GM12878 (cell line): Measurements from ENCODE around the gene GRIK4. TPM values are rescaled to one million over a fixed set of nuclear protein-coding genes. Genes with fewer than 3 reads are reported as not detected.

Experiments used
- ATAC-seq: fragments of 200-7000 bp; cut with Tn5 transposase; 3 replicates; pipeline ENCODE4 v1.9.1; 2020; ENCODE audit warnings: mild to moderate bottlenecking, moderate library complexity
- BruUV-seq: library from RNA; stranded (reverse); fragments of 400-500 nt; replicated peaks from 2 replicates; lab custom pipeline; 2021; lab: Mats Ljungman, UMichigan
- CTCF ChIA-PET: fragments of 300-600 bp; sonication (Branson Sonifier 250); formaldehyde crosslinking; extraction: SDS; loops from one replicate; lab custom pipeline; 2021; ENCODE audit warnings: inconsistent platforms; lab: Yijun Ruan, JAX
- POLR2A ChIA-PET: fragments of 350-600 bp; formaldehyde crosslinking; extraction: SDS; loops from one replicate; lab custom pipeline; 2021; ENCODE audit warnings: inconsistent platforms; lab: Charles Lee
- RAD21 ChIA-PET: fragments of 300-600 bp; sonication (Branson Sonifier 250); formaldehyde crosslinking; loops from one replicate; lab custom pipeline; 2023; ENCODE audit warnings: antibody characterized with exemption; ENCODE audit not compliant: unreplicated experiment; lab: Charles Lee
- SMC1A ChIA-PET: fragments of 300-600 bp; sonication (Branson Sonifier 250); formaldehyde crosslinking; loops from one replicate; lab custom pipeline; 2023; ENCODE audit not compliant: unreplicated experiment, uncharacterized antibody; lab: Charles Lee
- DNase-seq: peaks from one replicate; pipeline ENCODE4 v3.0.0-alpha.2; 2011; ENCODE audit warnings: low read depth, low spot score
- FAIRE-seq: peaks from 3 replicates; lab custom pipeline; 2011; peaks lifted over from hg19 to GRCh38; lab: Jason Lieb, UNC
- H2AFZ ChIP-seq: 2 replicates; pipeline ENCODE4 v1.6.0; 2011; ENCODE audit warnings: low read depth, low read length, control low read depth; ENCODE audit not compliant: control insufficient read depth
- H3K27ac ChIP-seq: 2 replicates; pipeline ENCODE4 v1.5.1; 2011; ENCODE audit warnings: control low read depth; ENCODE audit not compliant: control insufficient read depth, insufficient read depth
- H3K27me3 ChIP-seq, 2 experiments: replicated peaks in 1 of 2; 2 replicates each; pipeline versions ENCODE4 v1.6.0 to v1.6.1; 2011; ENCODE audit warnings: low read length in 1 of 2; ENCODE audit not compliant: control insufficient read depth in 2 of 2, insufficient read depth in 2 of 2
- H3K36me3 ChIP-seq, 2 experiments: 2 replicates each; pipeline ENCODE4 v1.5.1; 2011; ENCODE audit warnings: low read length in 1 of 2; ENCODE audit not compliant: control insufficient read depth in 2 of 2, insufficient read depth in 2 of 2
- H3K4me1 ChIP-seq: 2 replicates; pipeline ENCODE4 v1.6.1; 2011; ENCODE audit warnings: mild to moderate bottlenecking, low read length, moderate library complexity, mixed read lengths; ENCODE audit not compliant: control insufficient read depth, insufficient read depth
- H3K4me2 ChIP-seq: 2 replicates; pipeline ENCODE4 v1.6.0; 2011; ENCODE audit warnings: control low read depth; ENCODE audit not compliant: control insufficient read depth, insufficient read depth
- H3K4me3 ChIP-seq: fragments of 200-600 bp; sonication (generic); 2 replicates; pipeline ENCODE4 v1.5.1; 2016
- H3K79me2 ChIP-seq: 2 replicates; pipeline ENCODE4 v1.6.0; 2011; ENCODE audit warnings: low read length; ENCODE audit not compliant: control insufficient read depth, insufficient read depth
- H3K9ac ChIP-seq: 2 replicates; pipeline ENCODE4 v1.8.0; 2011; ENCODE audit warnings: low read length, control low read depth, mixed read lengths; ENCODE audit not compliant: control insufficient read depth, insufficient read depth
- H3K9me3 ChIP-seq: replicated peaks from 3 replicates; pipeline ENCODE4 v1.5.1; 2011; ENCODE audit warnings: mild to moderate bottlenecking, low read length; ENCODE audit not compliant: control insufficient read depth, insufficient read depth
- H4K20me1 ChIP-seq: 2 replicates; pipeline ENCODE4 v1.6.0; 2011; ENCODE audit not compliant: control insufficient read depth, insufficient read depth
- MAX ChIP-seq: IDR thresholded peaks from 2 replicates; pipeline ENCODE4 v1.6.1; 2012; ENCODE audit warnings: low read depth, low read length, improper control_type of control experiment
- NFYB ChIP-seq: IDR thresholded peaks from 2 replicates; pipeline ENCODE4 v1.6.1; 2011; ENCODE audit warnings: low read depth, mild to moderate bottlenecking, low read length, improper control_type of control experiment, moderate library complexity; ENCODE audit not compliant: insufficient read depth
- USF1 ChIP-seq: IDR thresholded peaks from 2 replicates; pipeline ENCODE4 v1.6.1; 2011; ENCODE audit warnings: borderline replicate concordance, low read depth, mild to moderate bottlenecking, moderate library complexity, mixed read lengths, low read length; ENCODE audit not compliant: insufficient read depth; ENCODE audit errors: extremely low read length
- ZNF687 ChIP-seq: fragments of 450-650 bp; IDR thresholded peaks from 2 replicates; pipeline ENCODE4 v1.6.1; 2017; ENCODE audit warnings: mild to moderate bottlenecking, moderate library complexity
- WGBS: methylation state at CpG from one replicate; pipeline ENCODE4 v1.1.6; 2016; ENCODE audit warnings: low lambda C conversion rate; ENCODE audit not compliant: insufficient replicate concordance, insufficient coverage; ENCODE audit errors: missing lambda C conversion rate; 5-methylcytosine and 5-hydroxymethylcytosine counted together
- in situ Hi-C: fragments of 300-500 bp; cut with MboI; formaldehyde crosslinking; loops from 9 replicates; pipeline ENCODE4 v1.14.3; 2018; ENCODE audit warnings: mixed read lengths
- intact Hi-C: fragments of 100-400 bp; cut with micrococcal nuclease; formaldehyde crosslinking; loops from one replicate; pipeline ENCODE4 v1.14.2; 2022; ENCODE audit not compliant: unreplicated experiment
- polyA plus RNA-seq, 11 experiments: library from polyadenylated mRNA; depleted of rRNA in 4 of 11; unstranded in 6 of 11; stranded (reverse) in 5 of 11; fragments of >200 nt; fragmentation: Nextera tagmentation in 4 of 11; fragmentation: Illumina TruSeq in 1 of 11; extraction: Ambion mirVana in 4 of 11; extraction: Trizol in 1 of 11; gene quantifications; 1 replicate in 1 of 11; 2 replicates in 10 of 11; pipeline versions ENCODE4 v1.2.1 to v1.2.3, GENCODE V29; 2011 to 2016; ENCODE audit warnings: inconsistent platforms in 2 of 11, missing spikeins in 2 of 11, low read depth in 1 of 11
- total RNA-seq, 4 experiments: library from RNA; depleted of rRNA in 3 of 4; stranded (reverse); fragments of >200 nt in 3 of 4; fragmentation: Illumina TruSeq in 1 of 4; extraction: Trizol in 1 of 4; gene quantifications; 2 replicates each; pipeline versions ENCODE4 v1.2.1 to v1.2.3, GENCODE V29; 2013 to 2021
- TF ChIP-seq, protein P1 (sequence below): fragments of 150-350 bp; IDR thresholded peaks from 2 replicates; pipeline ENCODE4 v1.6.1; 2016; ENCODE audit warnings: low read depth, low read length

The GRIK4 gene
- total and polyA plus RNA-seq, 10 of the 15 experiments (the other 5 are each of a cell fraction or from before 2014, with no cell fraction given), result 0.33 to 3.6 (median 0.72) TPM

DNA sequence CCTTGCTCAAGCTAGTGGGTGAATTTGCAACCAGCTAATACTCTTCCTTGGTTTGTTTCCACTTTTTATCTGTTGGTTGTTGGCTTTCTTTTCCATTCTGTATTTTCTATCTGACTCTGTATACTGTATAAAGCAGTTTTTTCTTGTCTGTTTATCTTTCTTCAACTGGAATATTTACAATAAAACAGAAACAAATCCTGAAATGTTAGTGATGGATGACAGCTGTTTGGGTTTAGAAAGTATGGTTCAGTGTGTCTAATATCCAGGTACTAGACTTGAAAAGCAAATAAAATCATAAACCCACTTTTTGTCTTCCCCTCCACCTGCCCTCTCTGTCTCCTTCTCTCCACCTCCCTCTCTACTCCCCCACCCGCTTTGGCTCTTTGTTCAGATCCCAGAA is 477.1 kb downstream of the GRIK4 start:
- Histone ChIP-seq H3K4me3 (no peak overlapping the region), H4K20me1 (no peaks in the 10 kb centered on the region), H3K27me3 (peaks cover 0 to 9% of the 10 kb centered on the region in 2 experiments; a peak in 2 of 4 replicates), H3K79me2 (no peaks in the 10 kb centered on the region), H3K27ac (no peak overlapping the region), H3K9me3 (no peaks in the 10 kb centered on the region), H3K9ac (no peak overlapping the region), H3K4me1 (no peaks in the 10 kb centered on the region), H3K36me3 (no peaks in the 10 kb centered on the region), H2AFZ (no peak overlapping the region), H3K4me2 (no peak overlapping the region)
- in situ Hi-C loops (no loop called here), intact Hi-C loops (no loop called here)
- ChIA-PET POLR2A (interaction anchor here (0.5 kb wide), 1 partner anchor 46 kb away, joined by 3 read pairs; no protein-coding TSS in a partner anchor), SMC1A (interaction anchor here (1.4 kb wide), 1 partner anchor 68 kb away, joined by 5 read pairs; no protein-coding TSS in a partner anchor), CTCF (interaction anchor here (0.8 kb wide), 1 partner anchor 469 kb away, joined by 4 read pairs; no protein-coding TSS in a partner anchor), RAD21 (no interaction called here)
- no peak for FAIRE-seq
- no peak for ATAC-seq
- BruUV-seq, result no TSS peak
- TF ChIP-seq NFYB, result no peak
- no peak for TF ChIP-seq ZNF687
- TF ChIP-seq MAX, result no peak
- TF ChIP-seq, protein P1, sequence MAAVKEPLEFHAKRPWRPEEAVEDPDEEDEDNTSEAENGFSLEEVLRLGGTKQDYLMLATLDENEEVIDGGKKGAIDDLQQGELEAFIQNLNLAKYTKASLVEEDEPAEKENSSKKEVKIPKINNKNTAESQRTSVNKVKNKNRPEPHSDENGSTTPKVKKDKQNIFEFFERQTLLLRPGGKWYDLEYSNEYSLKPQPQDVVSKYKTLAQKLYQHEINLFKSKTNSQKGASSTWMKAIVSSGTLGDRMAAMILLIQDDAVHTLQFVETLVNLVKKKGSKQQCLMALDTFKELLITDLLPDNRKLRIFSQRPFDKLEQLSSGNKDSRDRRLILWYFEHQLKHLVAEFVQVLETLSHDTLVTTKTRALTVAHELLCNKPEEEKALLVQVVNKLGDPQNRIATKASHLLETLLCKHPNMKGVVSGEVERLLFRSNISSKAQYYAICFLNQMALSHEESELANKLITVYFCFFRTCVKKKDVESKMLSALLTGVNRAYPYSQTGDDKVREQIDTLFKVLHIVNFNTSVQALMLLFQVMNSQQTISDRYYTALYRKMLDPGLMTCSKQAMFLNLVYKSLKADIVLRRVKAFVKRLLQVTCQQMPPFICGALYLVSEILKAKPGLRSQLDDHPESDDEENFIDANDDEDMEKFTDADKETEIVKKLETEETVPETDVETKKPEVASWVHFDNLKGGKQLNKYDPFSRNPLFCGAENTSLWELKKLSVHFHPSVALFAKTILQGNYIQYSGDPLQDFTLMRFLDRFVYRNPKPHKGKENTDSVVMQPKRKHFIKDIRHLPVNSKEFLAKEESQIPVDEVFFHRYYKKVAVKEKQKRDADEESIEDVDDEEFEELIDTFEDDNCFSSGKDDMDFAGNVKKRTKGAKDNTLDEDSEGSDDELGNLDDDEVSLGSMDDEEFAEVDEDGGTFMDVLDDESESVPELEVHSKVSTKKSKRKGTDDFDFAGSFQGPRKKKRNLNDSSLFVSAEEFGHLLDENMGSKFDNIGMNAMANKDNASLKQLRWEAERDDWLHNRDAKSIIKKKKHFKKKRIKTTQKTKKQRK, result no peak
- TF ChIP-seq USF1, result no peak
- 71% methylated on average over 1 of the region's 1 CpG for WGBS
- DNase-seq, result no peak
